Ishikawa (cell line): Measurements from ENCODE around the gene TOMM20.

Experiments
- CEBPB ChIP-seq: IDR thresholded peaks from 2 replicates; pipeline ENCODE4 v1.6.1; 2012
- CREB1 ChIP-seq: IDR thresholded peaks from 2 replicates; pipeline ENCODE4 v1.6.1; 2012; ENCODE audit warnings: low read depth
- EGR1 ChIP-seq: IDR thresholded peaks from 2 replicates; pipeline ENCODE4 v1.6.1; 2012
- EP300 ChIP-seq: IDR thresholded peaks from 2 replicates; pipeline ENCODE4 v1.6.1; 2012; ENCODE audit warnings: borderline replicate concordance
- FOXM1 ChIP-seq: IDR thresholded peaks from 2 replicates; pipeline ENCODE4 v1.6.1; 2012; ENCODE audit warnings: low read depth, borderline replicate concordance
- NFIC ChIP-seq: IDR thresholded peaks from 2 replicates; pipeline ENCODE4 v1.6.1; 2012
- RAD21 ChIP-seq: IDR thresholded peaks from 2 replicates; pipeline ENCODE4 v1.6.1; 2012; ENCODE audit warnings: low read depth
- TAF1 ChIP-seq: IDR thresholded peaks from 2 replicates; pipeline ENCODE4 v1.6.1; 2012; ENCODE audit warnings: low read depth, mild to moderate bottlenecking
- TCF12 ChIP-seq: IDR thresholded peaks from 2 replicates; pipeline ENCODE4 v1.6.1; 2012; ENCODE audit warnings: low read depth
- TEAD4 ChIP-seq: IDR thresholded peaks from 2 replicates; pipeline ENCODE4 v1.6.1; 2012
- YY1 ChIP-seq: IDR thresholded peaks from 2 replicates; pipeline ENCODE4 v1.6.1; 2012; ENCODE audit warnings: low read depth
- ZBTB7A ChIP-seq: IDR thresholded peaks from 2 replicates; pipeline ENCODE4 v1.6.1; 2012; ENCODE audit warnings: low read depth
- TF ChIP-seq, protein P1 (sequence below): IDR thresholded peaks from 2 replicates; pipeline ENCODE4 v1.6.1; 2012; ENCODE audit warnings: low read depth, mild to moderate bottlenecking
- TF ChIP-seq, protein P2 (sequence below): IDR thresholded peaks from 2 replicates; pipeline ENCODE4 v1.6.1; 2012
- TF ChIP-seq, protein P3 (sequence below): IDR thresholded peaks from 2 replicates; pipeline ENCODE4 v1.6.1; 2012

TOMM20 gene

DNA sequence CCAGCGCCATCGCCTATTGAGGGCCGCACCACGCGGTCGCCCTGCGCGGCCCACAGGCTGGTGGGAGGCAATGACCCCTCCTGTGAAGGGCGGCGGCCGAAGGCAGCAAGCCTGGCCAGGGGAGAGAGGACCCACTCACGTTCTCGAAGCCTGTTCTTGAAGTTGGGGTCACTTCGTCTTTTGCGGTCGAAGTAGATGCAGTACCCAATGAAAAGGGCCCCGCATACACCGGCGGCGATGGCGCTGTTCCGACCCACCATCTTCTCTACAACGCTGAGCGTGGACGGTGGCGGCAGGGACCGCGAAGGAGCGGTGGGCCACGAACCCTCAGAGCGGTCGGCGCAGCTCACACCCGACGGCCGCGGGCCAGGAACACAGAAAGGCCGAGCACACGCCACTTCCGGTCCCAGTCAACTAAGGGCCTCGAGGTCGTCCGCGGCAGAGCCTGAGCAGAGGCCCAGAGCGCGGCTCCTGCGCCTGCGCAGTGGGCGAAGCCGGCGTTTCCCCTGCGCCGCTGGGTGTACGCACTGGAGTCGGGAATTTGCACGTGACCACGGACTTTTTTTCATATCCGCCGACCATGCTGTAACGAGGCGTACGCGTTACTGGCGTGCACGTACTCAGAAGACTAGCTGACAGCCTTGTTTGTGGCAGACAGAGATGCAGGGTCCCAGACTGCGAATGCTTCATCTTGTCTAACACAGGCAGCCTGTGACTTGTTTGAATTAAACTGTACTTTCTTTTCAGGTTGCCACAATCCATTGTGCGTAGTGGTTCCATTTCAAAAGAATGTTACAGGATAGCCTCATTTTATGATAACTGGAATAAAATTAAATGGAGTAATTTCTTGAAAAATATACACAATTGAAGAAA is at the start of gene TOMM20:
TOMM20 (minus strand) TSS at position 382 of the 873 bp plus-strand sequence; CDS start at position 260, 122 bp downstream.
- TF ChIP-seq CREB1 (peak; percentile 60; the same call in 1 of the 2 replicates), TCF12 (peak; percentile 52), ZBTB7A (no peak), TEAD4 (peak; percentile 64), YY1 (peak; percentile 60; the same call in 1 of the 2 replicates), RAD21 (no peak), TAF1 (peak; percentile 94), CEBPB (no peak), FOXM1 (0 out of 2 replicates have a peak, but pooled peaks have one; percentile 25), NFIC (no peak), EP300 (peak; percentile 46; the same call in 1 of the 2 replicates), EGR1 (no peak; the same call in 1 of the 2 replicates)
- TF ChIP-seq, protein P1, sequence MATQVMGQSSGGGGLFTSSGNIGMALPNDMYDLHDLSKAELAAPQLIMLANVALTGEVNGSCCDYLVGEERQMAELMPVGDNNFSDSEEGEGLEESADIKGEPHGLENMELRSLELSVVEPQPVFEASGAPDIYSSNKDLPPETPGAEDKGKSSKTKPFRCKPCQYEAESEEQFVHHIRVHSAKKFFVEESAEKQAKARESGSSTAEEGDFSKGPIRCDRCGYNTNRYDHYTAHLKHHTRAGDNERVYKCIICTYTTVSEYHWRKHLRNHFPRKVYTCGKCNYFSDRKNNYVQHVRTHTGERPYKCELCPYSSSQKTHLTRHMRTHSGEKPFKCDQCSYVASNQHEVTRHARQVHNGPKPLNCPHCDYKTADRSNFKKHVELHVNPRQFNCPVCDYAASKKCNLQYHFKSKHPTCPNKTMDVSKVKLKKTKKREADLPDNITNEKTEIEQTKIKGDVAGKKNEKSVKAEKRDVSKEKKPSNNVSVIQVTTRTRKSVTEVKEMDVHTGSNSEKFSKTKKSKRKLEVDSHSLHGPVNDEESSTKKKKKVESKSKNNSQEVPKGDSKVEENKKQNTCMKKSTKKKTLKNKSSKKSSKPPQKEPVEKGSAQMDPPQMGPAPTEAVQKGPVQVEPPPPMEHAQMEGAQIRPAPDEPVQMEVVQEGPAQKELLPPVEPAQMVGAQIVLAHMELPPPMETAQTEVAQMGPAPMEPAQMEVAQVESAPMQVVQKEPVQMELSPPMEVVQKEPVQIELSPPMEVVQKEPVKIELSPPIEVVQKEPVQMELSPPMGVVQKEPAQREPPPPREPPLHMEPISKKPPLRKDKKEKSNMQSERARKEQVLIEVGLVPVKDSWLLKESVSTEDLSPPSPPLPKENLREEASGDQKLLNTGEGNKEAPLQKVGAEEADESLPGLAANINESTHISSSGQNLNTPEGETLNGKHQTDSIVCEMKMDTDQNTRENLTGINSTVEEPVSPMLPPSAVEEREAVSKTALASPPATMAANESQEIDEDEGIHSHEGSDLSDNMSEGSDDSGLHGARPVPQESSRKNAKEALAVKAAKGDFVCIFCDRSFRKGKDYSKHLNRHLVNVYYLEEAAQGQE: peak; percentile 21; the same call in 1 of the 2 replicates
- TF ChIP-seq, protein P2, sequence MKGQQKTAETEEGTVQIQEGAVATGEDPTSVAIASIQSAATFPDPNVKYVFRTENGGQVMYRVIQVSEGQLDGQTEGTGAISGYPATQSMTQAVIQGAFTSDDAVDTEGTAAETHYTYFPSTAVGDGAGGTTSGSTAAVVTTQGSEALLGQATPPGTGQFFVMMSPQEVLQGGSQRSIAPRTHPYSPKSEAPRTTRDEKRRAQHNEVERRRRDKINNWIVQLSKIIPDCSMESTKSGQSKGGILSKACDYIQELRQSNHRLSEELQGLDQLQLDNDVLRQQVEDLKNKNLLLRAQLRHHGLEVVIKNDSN: peak; percentile 95
- TF ChIP-seq, protein P3, sequence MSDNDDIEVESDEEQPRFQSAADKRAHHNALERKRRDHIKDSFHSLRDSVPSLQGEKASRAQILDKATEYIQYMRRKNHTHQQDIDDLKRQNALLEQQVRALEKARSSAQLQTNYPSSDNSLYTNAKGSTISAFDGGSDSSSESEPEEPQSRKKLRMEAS: peak; percentile 96

DNA sequence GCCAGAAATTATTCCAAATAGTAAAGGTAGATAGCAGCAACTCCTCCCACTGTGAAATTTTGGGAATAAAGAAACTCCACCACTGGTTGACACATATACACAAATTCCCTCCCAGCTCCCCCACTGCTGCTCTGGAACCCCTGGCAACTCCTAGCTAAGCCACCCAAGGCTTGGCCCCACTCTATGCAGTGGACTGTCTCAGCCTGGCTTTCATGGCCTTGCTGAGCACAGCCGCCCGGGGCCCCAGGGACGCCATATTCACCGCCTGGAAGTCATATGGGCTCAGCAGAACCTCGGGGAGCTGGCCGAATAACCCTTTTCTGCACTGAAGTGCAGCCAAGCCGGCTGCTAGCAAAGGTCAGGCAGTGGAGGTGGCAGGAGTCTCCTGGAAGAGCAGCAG is 47.8 kb upstream of the TOMM20 start:
- TF ChIP-seq EP300: no peak
- no peak for TF ChIP-seq CREB1
- TF ChIP-seq FOXM1: no peak
- TF ChIP-seq TAF1: no peak
- TF ChIP-seq CEBPB: no peak
- no peak for TF ChIP-seq TCF12
- TF ChIP-seq RAD21: no peak
- TF ChIP-seq, protein P1: no peak
- TF ChIP-seq NFIC: no peak
- no peak for TF ChIP-seq TEAD4
- TF ChIP-seq EGR1: no peak
- TF ChIP-seq, protein P2: no peak
- TF ChIP-seq, protein P3: no peak
- no peak for TF ChIP-seq YY1
- TF ChIP-seq ZBTB7A: no peak

DNA sequence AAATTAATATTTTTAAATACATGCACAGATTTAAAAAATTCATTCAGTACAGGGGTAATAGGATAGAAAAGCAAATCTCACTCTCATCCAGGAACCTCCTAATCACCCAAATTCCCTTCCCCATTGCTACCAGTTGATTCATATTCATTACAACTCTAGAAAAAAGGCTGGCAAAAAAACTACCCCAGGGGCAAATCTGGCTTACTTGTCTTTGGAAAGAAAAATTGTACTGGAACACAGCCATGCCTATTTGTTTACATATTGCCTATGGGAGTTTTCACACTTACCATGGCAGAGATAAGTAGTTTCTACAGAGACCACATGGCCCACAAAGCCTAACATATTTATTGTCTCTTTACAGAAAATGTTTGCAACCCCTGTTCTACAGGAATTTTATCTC is 41.3 kb upstream of the TOMM20 start:
- TF ChIP-seq, protein P2: no peak
- TF ChIP-seq TAF1: no peak
- no peak for TF ChIP-seq ZBTB7A
- no peak for TF ChIP-seq RAD21
- TF ChIP-seq NFIC: no peak
- TF ChIP-seq, protein P1: no peak
- no peak for TF ChIP-seq CEBPB
- TF ChIP-seq, protein P3: no peak
- TF ChIP-seq TCF12: no peak
- TF ChIP-seq YY1: no peak
- TF ChIP-seq CREB1: no peak
